Parathyroid adenoma (tissue), 2 donors: ENCODE results near the gene MDM2.

Experiments used
- H2AFZ ChIP-seq: fragments of 300-600 bp; sonication (generic); one replicate; pipeline ENCODE4 v1.7.0; 2017; ENCODE audit warnings: antibody characterized with exemption, mild to moderate bottlenecking
- H3K27ac ChIP-seq: fragments of 300-600 bp; sonication (generic); one replicate; pipeline ENCODE4 v1.7.0; 2017
- H3K27me3 ChIP-seq: fragments of 300-600 bp; sonication (generic); one replicate; pipeline ENCODE4 v1.7.0; 2017; ENCODE audit warnings: low read length; ENCODE audit not compliant: control insufficient read depth, insufficient read depth
- H3K36me3 ChIP-seq: fragments of 300-600 bp; sonication (generic); one replicate; pipeline ENCODE4 v1.7.0; 2017; ENCODE audit warnings: low read length; ENCODE audit not compliant: control insufficient read depth, insufficient read depth
- H3K4me1 ChIP-seq: fragments of 300-600 bp; sonication (generic); one replicate; pipeline ENCODE4 v1.7.0; 2017; ENCODE audit warnings: control low read depth
- H3K4me2 ChIP-seq: fragments of 300-600 bp; sonication (generic); one replicate; pipeline ENCODE4 v1.7.0; 2017; ENCODE audit warnings: low read length
- H3K4me3 ChIP-seq: fragments of 300-600 bp; sonication (generic); one replicate; pipeline ENCODE4 v1.7.0; 2017; ENCODE audit warnings: low read depth, low read length
- H3K79me2 ChIP-seq: fragments of 300-600 bp; sonication (generic); one replicate; pipeline ENCODE4 v1.7.0; 2017; ENCODE audit warnings: control low read depth
- H3K9ac ChIP-seq: fragments of 300-600 bp; sonication (generic); one replicate; pipeline ENCODE4 v1.7.0; 2017; ENCODE audit warnings: mild to moderate bottlenecking
- H3K9me3 ChIP-seq: fragments of 300-600 bp; sonication (generic); one replicate; pipeline ENCODE4 v1.7.0; 2017; ENCODE audit warnings: low read length; ENCODE audit not compliant: control insufficient read depth
- CTCF ChIP-seq: fragments of 300-600 bp; sonication (generic); IDR thresholded peaks from one replicate; pipeline ENCODE4 v1.7.0; 2017; ENCODE audit warnings: antibody characterized with exemption, mild to moderate bottlenecking
- donor health status: primary hyperparathyroidism.

The MDM2 gene

DNA sequence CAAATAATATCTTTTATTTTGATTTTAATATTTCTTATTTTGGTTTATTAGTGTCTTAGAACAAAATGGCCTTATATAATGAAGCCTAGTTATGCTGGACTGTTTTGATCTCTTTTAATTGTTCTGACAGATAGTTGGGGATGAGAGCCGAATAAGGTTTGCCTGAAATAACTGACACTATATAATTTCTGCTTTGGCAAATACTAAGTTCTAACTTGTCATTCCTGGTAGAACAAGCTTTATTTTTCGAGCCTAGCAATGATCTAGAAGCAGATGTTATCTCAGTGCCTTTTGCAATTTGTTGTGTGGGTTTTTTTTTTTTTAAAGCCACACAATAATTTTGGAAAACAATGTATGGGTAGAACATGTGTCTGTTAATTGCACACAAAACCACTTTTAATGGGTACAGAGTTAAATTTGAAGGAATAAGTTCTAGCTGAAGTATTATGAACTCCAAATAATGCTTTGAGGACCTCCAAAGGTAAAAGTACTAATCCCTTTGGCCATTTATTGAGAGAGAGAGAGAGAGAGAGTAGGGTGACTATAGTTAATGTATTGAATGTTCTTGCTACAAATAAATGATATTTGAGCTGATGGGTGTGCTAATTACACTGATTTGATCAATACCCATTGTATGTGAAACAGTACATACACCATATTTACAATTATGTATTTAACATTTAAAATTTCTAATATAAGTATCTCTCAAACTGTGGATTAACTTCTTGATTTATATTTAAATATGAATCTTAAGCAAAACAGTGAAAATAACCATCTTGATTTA, 35.0 kb downstream of the MDM2 start:
- no peak overlapping the region for H2AFZ ChIP-seq
- no peaks in the 10 kb centered on the region for H3K79me2 ChIP-seq
- H3K27ac ChIP-seq: no peak overlapping the region
- no peak overlapping the region for H3K4me3 ChIP-seq
- no peaks in the 10 kb centered on the region for H3K36me3 ChIP-seq
- H3K4me2 ChIP-seq: no peak overlapping the region
- H3K27me3 ChIP-seq: no peaks in the 10 kb centered on the region
- H3K4me1 ChIP-seq: no peaks in the 10 kb centered on the region
- H3K9me3 ChIP-seq: no peaks in the 10 kb centered on the region
- TF ChIP-seq CTCF: no peak
- H3K9ac ChIP-seq: no peak overlapping the region

GRCh38 chr12:68844318-68844745, 36.4 kb downstream of the MDM2 start:
- Histone ChIP-seq H3K36me3 (no peaks in the 10 kb centered on the region), H3K27ac (no peak overlapping the region), H3K79me2 (no peaks in the 10 kb centered on the region), H3K4me3 (no peak overlapping the region), H3K27me3 (no peaks in the 10 kb centered on the region), H2AFZ (no peak overlapping the region), H3K4me2 (no peak overlapping the region), H3K9ac (no peak overlapping the region), H3K4me1 (no peaks in the 10 kb centered on the region), H3K9me3 (no peaks in the 10 kb centered on the region)
- no peak for TF ChIP-seq CTCF

GRCh38 chr12:68844788-68845695, 37.1 kb downstream of the MDM2 start:
- Histone ChIP-seq H3K9ac (no peak overlapping the region), H2AFZ (no peak overlapping the region), H3K4me3 (no peak overlapping the region), H3K4me2 (no peak overlapping the region), H3K4me1 (no peaks in the 10 kb centered on the region), H3K27me3 (no peaks in the 10 kb centered on the region), H3K36me3 (no peaks in the 10 kb centered on the region), H3K79me2 (no peaks in the 10 kb centered on the region), H3K9me3 (no peaks in the 10 kb centered on the region), H3K27ac (no peak overlapping the region)
- no peak for TF ChIP-seq CTCF

GRCh38 chr12:68846811-68847210, 38.8 kb downstream of the MDM2 start:
- Histone ChIP-seq H3K4me3 (no peak overlapping the region), H3K9me3 (no peaks in the 10 kb centered on the region), H3K27me3 (no peaks in the 10 kb centered on the region), H3K4me1 (no peaks in the 10 kb centered on the region), H3K9ac (no peak overlapping the region), H3K36me3 (no peaks in the 10 kb centered on the region), H3K79me2 (no peaks in the 10 kb centered on the region), H2AFZ (no peak overlapping the region), H3K27ac (no peak overlapping the region), H3K4me2 (no peak overlapping the region)
- TF ChIP-seq CTCF: no peak
